Esophagus mucosa (tissue), 1 donor: ENCODE results near the gene OPALIN. TPM values are rescaled to one million over a fixed set of nuclear protein-coding genes. Genes with fewer than 3 reads are reported as not detected.

Experiments
- ATAC-seq: fragments of 200-7000 bp; cut with Tn5 transposase; one replicate; pipeline ENCODE4 v1.9.1; 2020
- total RNA-seq: library from RNA; stranded (reverse); gene quantifications from one replicate; pipeline ENCODE4 v1.2.4, GENCODE V29; 2023
- donor health status: DM: yes; HTN: yes; CAD: no.

The OPALIN gene
- not detected for total RNA-seq

GRCh38 chr10:96358851-96359540 lies at the start of gene OPALIN:
TSS of gene OPALIN (minus strand) at chr10:96359002. CDS start at chr10:96358896, 106 bp downstream.
- ATAC-seq: no peak

- no peak for ATAC-seq
Observed at GRCh38 chr10:96408201-96408600, 49.4 kb upstream of the OPALIN start.

- ATAC-seq: no peak
Observed at GRCh38 chr10:96407560-96408069, 48.8 kb upstream of the OPALIN start.

GRCh38 chr10:96406091-96406490 lies 47.3 kb upstream of the OPALIN start:
- no peak for ATAC-seq

GRCh38 chr10:96402417-96403305 lies 43.9 kb upstream of the OPALIN start:
- ATAC-seq: no peak

- no peak for ATAC-seq
Observed at GRCh38 chr10:96401036-96401435, 42.2 kb upstream of the OPALIN start.

GRCh38 chr10:96400465-96400864 lies 41.7 kb upstream of the OPALIN start:
- ATAC-seq: no peak

GRCh38 chr10:96397902-96398301 lies 39.1 kb upstream of the OPALIN start:
- ATAC-seq: no peak

- peak; percentile 63 for ATAC-seq
Observed at GRCh38 chr10:96395931-96396877, 37.4 kb upstream of the OPALIN start.

- ATAC-seq: no peak
Observed at GRCh38 chr10:96390460-96390864, 31.7 kb upstream of the OPALIN start.

- ATAC-seq: no peak
Observed at GRCh38 chr10:96389785-96390184, 31.0 kb upstream of the OPALIN start.

GRCh38 chr10:96387601-96388000 lies 28.8 kb upstream of the OPALIN start:
- ATAC-seq: no peak

- ATAC-seq: no peak
Observed at GRCh38 chr10:96387161-96387560, 28.4 kb upstream of the OPALIN start.

- ATAC-seq: peak; percentile 34
Observed at GRCh38 chr10:96384506-96384905, 25.7 kb upstream of the OPALIN start.

GRCh38 chr10:96380821-96381220 lies 22.0 kb upstream of the OPALIN start:
- ATAC-seq: peak; percentile 37

- ATAC-seq: no peak
Observed at GRCh38 chr10:96379758-96380157, 21.0 kb upstream of the OPALIN start.

GRCh38 chr10:96378741-96379140 lies 19.9 kb upstream of the OPALIN start:
- ATAC-seq: no peak

GRCh38 chr10:96377816-96378294 lies 19.1 kb upstream of the OPALIN start:
- ATAC-seq: peak; percentile 9

- ATAC-seq: no peak
Observed at GRCh38 chr10:96376483-96376882, 17.7 kb upstream of the OPALIN start.

- ATAC-seq: peak; percentile 89
Observed at GRCh38 chr10:96374985-96375830, 16.4 kb upstream of the OPALIN start.

- no peak for ATAC-seq
Observed at GRCh38 chr10:96374639-96374984, 15.8 kb upstream of the OPALIN start.
